ENCODE measurements around the gene CAMTA1.
"Not testable (repeated sequence)": the region's sequence is repeated elsewhere in the genome, so short reads cannot be mapped to it uniquely, and the experiment has no call there.

Gene CAMTA1

GRCh38 chr1:7587108-7587772 lies 802.0 kb downstream of the CAMTA1 start:
- no peak for DNase-seq (ENCODE audit: low read depth in 3 of 3)

DNA sequence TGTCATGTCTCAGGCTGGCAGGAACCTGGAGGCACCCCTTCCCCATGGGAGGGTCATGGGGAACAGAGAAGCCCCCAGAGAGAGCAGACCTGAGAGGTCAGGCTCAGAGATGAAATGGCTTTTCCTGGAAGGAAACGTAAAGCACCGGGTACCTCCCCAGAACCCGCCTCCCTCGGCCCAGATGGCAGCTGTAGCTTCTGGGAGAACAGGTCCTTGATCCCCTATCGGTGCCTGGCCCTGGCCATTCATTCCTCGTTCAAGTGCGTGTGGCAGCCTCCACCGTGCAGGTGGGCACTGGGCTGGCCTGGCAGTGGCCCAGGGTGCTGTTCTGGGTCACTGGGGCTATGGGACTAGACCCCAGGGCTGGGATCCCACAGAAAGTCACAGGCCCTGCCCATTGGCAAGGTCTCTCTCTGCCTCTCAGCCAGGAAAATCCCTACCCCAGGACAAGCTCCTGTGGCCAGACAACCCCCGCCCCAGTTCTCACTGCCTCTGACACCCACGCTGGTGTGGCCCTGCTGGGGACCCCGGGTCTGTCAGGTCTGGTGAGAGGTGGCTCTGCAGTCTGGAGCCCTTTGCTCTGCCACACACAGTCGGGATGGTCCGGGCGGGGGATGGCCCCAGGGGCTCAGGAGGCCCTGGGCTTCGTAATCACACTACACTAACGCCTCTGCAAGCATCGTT lies 802.7 kb downstream of the CAMTA1 start:
- no peak for DNase-seq (ENCODE audit: low read depth in 3 of 3)

DNA sequence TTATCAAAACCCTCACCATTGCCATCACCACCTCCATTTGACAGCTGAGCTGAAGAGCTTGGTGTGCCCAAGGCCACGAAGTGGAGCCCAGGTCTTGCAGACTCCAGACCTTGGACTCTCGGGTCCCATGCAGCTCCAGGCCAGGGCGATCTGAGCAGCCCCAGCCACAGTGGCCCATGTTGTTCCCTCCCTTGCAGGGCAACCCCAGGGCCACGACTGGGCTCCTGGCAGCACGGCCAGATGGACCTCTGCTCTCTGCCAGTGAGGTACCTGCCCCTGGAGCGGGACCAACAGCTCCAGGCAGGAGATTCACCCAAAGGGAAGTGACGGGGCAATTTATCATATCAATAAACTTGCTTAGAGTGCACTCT lies 803.2 kb downstream of the CAMTA1 start:
- no peak for DNase-seq (ENCODE audit: low read depth in 3 of 3)

GRCh38 chr1:7589080-7589735 lies 804.0 kb downstream of the CAMTA1 start:
- no peak for DNase-seq (ENCODE audit: low read depth in 3 of 3)

- DNase-seq (ENCODE audit: low read depth in 3 of 3), result no peak
Measured at GRCh38 chr1:7589774-7590425, 804.6 kb downstream of the CAMTA1 start.

DNA sequence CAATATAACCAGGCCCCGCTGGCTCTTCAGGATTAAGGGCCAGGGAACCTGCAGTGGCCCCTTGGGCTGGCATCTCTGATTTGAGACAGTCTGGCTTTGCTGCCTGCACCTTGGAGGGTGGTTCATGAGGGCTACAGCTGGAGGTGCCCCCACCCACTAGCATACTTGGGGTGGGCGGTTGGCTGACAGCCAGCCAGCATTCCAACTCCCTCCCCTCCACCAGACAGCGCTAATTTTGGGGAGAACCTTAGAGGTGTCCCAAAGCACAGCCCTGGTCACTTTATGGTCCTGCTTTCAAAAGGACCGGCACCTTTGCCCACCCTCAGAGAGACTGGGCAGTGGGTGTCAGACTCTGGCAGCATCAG lies 805.2 kb downstream of the CAMTA1 start:
- DNase-seq (ENCODE audit: low read depth in 3 of 3), result no peak

DNA sequence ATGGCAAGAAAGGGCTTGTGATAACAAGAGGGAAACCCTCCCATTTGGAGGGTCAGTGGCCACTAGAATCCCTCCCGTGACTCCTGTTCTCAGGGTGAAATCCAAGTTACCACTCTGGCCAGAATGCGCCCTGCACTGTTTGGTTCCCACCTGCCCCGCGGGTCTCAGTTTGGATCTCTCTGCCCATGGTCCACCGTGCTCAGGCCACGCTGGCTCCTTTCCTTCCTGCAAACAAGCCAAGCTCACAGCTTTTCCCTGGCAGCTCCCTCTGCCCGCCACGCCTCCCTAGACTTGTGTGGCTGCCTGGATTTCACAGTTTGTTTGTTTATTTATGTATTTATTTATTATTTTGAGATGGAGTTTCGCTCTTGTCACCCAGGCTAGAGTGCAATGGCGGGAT lies 806.3 kb downstream of the CAMTA1 start:
- no peak for DNase-seq (ENCODE audit: low read depth in 3 of 3)

GRCh38 chr1:7592120-7592798 lies 807.0 kb downstream of the CAMTA1 start:
- no peak for DNase-seq (ENCODE audit: low read depth in 3 of 3)

GRCh38 chr1:7594002-7594713 lies 808.9 kb downstream of the CAMTA1 start:
- DNase-seq (ENCODE audit: low read depth in 3 of 3), result no peak

- no peak for DNase-seq (ENCODE audit: low read depth in 3 of 3)
Measured at GRCh38 chr1:7594714-7595295, 809.6 kb downstream of the CAMTA1 start.

- DNase-seq (ENCODE audit: low read depth in 3 of 3), result no peak
Measured at GRCh38 chr1:7595336-7595735, 810.1 kb downstream of the CAMTA1 start.

DNA sequence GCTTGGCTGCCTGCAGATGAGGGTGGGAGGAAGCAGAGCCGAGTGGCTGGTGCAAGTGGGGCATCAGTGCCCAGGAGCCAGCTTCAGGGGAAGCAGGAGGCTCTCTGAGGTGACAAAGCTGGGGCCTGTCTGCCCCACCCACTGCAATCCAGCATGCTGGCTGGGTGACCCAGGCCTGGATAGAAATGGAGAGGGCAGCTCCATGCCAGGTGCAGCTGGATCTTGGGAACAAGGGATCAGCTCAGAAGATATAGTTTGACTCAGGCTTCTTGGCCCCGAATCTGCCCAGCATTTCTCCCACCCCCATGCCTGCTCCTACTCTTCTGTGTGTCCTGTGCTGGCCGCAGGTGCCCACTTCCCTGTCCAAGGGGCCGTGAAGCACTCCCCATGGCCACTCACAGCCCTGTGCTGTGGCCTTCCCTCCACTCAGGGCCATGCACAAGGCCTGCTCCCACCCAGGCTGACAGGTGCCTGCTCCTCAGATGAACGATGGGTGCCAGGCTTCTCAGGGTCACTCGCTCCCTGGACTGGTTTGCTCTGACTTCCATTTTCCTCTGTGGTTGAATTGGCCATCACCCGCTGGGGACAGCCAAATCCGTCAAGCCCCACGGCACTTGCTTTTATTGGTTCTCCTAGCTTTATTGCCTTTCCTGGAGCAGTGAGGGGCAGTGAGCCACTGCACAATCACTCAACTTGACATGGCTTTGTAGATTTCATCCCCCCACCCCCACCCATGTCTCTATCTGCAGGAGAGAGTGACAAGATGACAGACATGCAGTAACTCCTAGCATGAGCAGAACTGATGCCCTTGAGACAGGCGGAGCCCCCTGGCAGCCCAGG lies 811.1 kb downstream of the CAMTA1 start:
- no peak for DNase-seq (ENCODE audit: low read depth in 3 of 3)

GRCh38 chr1:7598058-7598457 lies 812.8 kb downstream of the CAMTA1 start:
- DNase-seq (ENCODE audit: low read depth in 3 of 3), result not testable (repeated sequence)

DNA sequence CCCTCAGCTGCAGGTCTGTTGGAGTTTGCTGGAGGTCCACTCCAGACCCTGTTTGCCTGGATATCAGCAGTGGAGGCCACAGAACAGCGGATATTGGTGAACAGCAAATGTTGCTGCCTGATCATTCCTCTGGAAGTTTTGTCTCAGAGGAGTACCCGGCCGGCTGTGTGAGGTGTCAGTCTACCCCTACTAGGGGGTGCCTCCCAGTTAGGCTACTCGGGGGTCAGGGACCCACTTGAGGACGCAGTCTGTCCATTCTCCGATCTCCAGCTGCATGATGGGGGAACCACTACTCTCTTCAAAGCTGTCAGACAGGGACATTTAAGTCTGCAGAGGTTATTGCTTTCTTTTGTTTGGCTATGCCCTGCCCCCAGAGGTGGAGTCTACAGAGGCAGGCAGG lies 819.7 kb downstream of the CAMTA1 start:
- DNase-seq (ENCODE audit: low read depth in 3 of 3), result not testable (repeated sequence)

DNA sequence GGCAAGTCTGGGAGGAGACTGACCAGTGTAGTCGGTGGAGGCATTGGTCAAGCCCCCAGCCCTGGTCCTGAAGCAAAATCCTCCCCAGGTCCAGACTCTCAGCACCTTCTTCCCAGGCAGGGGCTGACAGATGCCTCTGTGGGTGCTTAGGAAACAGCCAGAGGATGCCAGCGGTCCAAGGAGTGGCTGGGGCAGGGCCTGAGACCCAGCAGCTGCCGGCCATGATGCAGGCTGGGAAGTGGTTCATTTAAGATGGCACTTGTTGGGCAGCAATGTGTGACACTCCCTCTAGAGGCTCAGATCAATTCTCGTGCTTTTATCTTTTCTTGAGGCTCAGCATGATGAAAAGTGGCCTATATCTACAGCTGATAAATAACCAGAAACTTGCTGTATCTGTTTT lies 820.8 kb downstream of the CAMTA1 start:
- DNase-seq (ENCODE audit: low read depth in 3 of 3), result no peak

DNA sequence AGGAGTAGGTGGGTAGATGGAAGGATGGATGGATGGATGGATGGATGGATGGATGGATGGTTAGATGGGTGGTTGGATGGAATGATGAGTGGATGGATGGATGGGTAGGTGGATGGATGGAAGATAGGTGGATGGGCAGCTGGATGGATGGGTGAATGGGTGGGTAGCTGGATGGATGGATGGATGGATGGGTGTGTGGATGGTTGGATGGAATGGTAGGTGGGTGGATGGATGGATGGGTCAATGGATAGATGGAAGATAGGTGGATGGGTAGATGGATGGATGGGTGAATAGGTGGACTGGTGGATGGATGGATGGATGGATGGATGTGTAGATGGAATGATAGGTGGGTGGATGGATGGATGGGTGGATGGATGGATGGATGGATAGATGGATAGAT lies 821.8 kb downstream of the CAMTA1 start:
- DNase-seq (ENCODE audit: low read depth in 3 of 3), result no peak

DNA sequence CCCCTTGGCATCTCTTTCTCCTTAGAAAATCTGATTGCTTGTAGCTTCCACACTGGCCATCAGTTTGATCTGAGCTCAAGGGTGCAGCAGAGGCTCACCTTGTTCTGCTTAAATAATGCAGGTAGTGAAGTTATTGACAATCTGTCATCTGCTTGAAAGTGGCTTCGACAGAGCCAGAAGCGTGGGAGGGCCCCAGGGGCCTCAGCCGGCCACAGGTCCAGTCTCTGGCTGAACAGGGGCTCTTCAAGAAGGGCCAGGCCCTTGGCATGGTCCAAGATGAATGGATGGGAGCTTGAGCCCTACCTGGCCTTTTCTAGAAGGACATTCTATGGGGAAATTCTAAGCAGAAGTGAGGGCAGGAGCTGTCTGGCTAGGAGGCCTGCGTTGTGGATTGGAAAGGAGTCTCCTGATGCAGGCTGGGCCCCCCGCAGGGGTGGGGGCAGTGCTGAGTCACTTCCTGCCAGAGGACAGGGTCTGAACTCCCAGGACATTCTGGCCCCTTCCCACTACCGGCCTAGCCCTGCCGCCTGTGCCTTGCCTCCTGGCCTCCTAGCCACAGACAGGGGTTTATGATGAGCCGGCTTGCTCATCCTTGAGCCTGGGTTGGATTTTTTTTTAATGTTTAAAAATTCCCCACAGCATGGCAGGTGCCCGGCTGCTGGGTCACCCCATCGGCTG lies 823.5 kb downstream of the CAMTA1 start:
- DNase-seq (ENCODE audit: low read depth in 3 of 3), result no peak

GRCh38 chr1:7609311-7609994 lies 824.2 kb downstream of the CAMTA1 start:
- DNase-seq (ENCODE audit: low read depth in 3 of 3), result no peak

DNA sequence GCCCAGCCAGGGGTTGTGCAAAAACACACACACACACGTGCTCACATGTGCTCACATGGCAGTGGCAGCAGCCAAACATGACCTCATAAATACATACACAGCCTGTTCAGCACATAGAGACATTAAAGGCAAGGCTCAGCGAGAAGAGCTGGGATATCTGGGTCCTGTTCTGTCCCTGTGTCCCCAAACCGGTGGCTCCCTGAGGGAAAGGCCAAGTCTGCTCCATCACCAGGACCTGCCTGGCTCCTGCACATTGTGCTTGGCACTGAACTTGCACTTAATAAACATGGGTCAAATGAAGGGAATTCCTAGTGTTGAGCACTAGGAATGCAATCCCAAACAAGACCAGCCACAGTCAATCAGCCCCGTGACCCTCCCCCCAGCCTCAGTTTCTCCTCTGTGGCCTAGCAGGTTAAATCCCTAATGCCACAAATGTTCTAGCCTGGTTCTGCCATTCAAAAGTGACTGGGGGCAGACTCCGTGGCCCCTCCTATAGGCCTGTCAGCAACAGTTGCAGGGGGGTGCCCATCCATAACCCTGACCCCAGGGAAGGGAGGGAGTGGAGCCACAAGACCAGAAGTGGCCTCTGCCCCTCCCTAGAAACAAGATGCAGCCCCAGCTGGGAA lies 825.0 kb downstream of the CAMTA1 start:
- DNase-seq (ENCODE audit: low read depth in 3 of 3), result no peak

Data from stimulated activated CD4-positive, alpha-beta T cell treated with anti-CD3 and anti-CD28 coated beads, TNF-alpha, amount 100 ng/mL, for 48 hours (primary cell).